Spleen (tissue), 11 donors: ENCODE data around the gene E2F3. TPM values are rescaled to one million over a fixed set of nuclear protein-coding genes. Genes with fewer than 3 reads are reported as not detected.

Experiments used
- DNase-seq: peaks from one replicate; pipeline ENCODE4 v3.0.0-alpha.2; 2020
- H3K27ac ChIP-seq, 8 donors: fragments of 200-600 bp; sonication (generic) in 7 of 8; 1 replicate in 4 of 8; 2 replicates in 4 of 8; pipeline versions ENCODE4 v1.5.0 to v1.8.0; 2016 to 2021; ENCODE audit warnings: inconsistent platforms in 4 of 8, mild to moderate bottlenecking in 4 of 8, moderate library complexity in 1 of 8
- H3K27me3 ChIP-seq, 7 donors: fragments of 200-600 bp; sonication (generic) in 6 of 7; replicated peaks in 1 of 7; 1 replicate in 4 of 7; 2 replicates in 3 of 7; pipeline versions ENCODE4 v1.5.0 to v1.8.0; 2016 to 2021; ENCODE audit warnings: inconsistent platforms in 3 of 7, mild to moderate bottlenecking in 1 of 7
- H3K36me3 ChIP-seq, 6 donors: fragments of 200-600 bp; sonication (generic) in 5 of 6; 1 replicate in 4 of 6; 2 replicates in 2 of 6; pipeline versions ENCODE4 v1.5.0 to v1.8.0; 2016 to 2021; ENCODE audit warnings: inconsistent platforms in 2 of 6
- H3K4me1 ChIP-seq, 6 donors: fragments of 200-600 bp; sonication (generic) in 5 of 6; 1 replicate in 3 of 6; 2 replicates in 3 of 6; pipeline versions ENCODE4 v1.5.0 to v1.8.0; 2016 to 2021; ENCODE audit warnings: inconsistent platforms in 3 of 6
- H3K4me3 ChIP-seq, 8 donors: fragments of 200-600 bp; sonication (generic) in 7 of 8; 1 replicate in 4 of 8; 2 replicates in 4 of 8; pipeline versions ENCODE4 v1.5.0 to v1.8.0; 2016 to 2021; ENCODE audit warnings: inconsistent platforms in 4 of 8, mild to moderate bottlenecking in 4 of 8, moderate library complexity in 2 of 8
- H3K9me3 ChIP-seq, 8 donors: fragments of 200-600 bp; sonication (generic) in 7 of 8; 1 replicate in 4 of 8; 2 replicates in 4 of 8; pipeline versions ENCODE4 v1.5.0 to v1.8.0; 2016 to 2021; ENCODE audit warnings: inconsistent platforms in 4 of 8
- POLR2A ChIP-seq, 3 donors: fragments of 450-650 bp; IDR thresholded peaks; one replicate each; pipeline ENCODE4 v1.5.1; 2017; ENCODE audit warnings: antibody characterized with exemption in 3 of 3, mild to moderate bottlenecking in 1 of 3
- POLR2AphosphoS5 ChIP-seq, 3 donors: sonication (generic); formaldehyde crosslinking; IDR thresholded peaks; one replicate each; pipeline ENCODE4 v1.5.1; 2017; ENCODE audit warnings: antibody characterized with exemption in 3 of 3
- WGBS, 5 donors: extraction: QIAGEN DNeasy Blood & Tissue Kit in 3 of 5; methylation state at CpG; one replicate each; pipeline versions ENCODE4 v1.1.5 to v1.1.7; 2013 to 2018; 5-methylcytosine and 5-hydroxymethylcytosine counted together
- intact Hi-C: fragments of 100-400 bp; cut with DNase I; formaldehyde crosslinking; loops from one replicate; pipeline ENCODE4 v1.15.0; 2023; ENCODE audit warnings: low total_unique reads
- polyA plus RNA-seq, 3 donors: library from polyadenylated mRNA; stranded (reverse); fragments of 200-250 nt; gene quantifications; one replicate each; pipeline ENCODE4 v1.2.1, GENCODE V29; 2013
- small RNA-seq, 4 donors: library from RNA; depleted of rRNA; stranded (forward); fragments of <200 nt; gene quantifications; one replicate each; pipeline ENCODE3, GENCODE V24; 2016
- total RNA-seq, 7 donors: library from RNA; depleted of rRNA in 3 of 7; stranded (reverse); fragments of >200 nt in 3 of 7; fragmentation: NEBNext Ultra II Directional in 4 of 7; extraction: Animal tissue kit (Norgen Biotek cat#: 25700) in 4 of 7; gene quantifications; one replicate each; pipeline versions ENCODE4 v1.1.0 to v1.2.1, GENCODE V29; 2016 to 2021
- TF ChIP-seq, protein P1 (sequence below), 11 experiments: fragments of 200-600 bp in 7 of 11; fragments of 450-650 bp in 4 of 11; sonication (generic) in 4 of 11; IDR thresholded peaks in 8 of 11; conservative IDR thresholded peaks in 3 of 11; 1 replicate in 7 of 11; 2 replicates in 4 of 11; pipeline versions ENCODE4 v1.4.0 to v1.8.0; 2016 to 2021; ENCODE audit warnings: antibody characterized with exemption in 11 of 11, inconsistent platforms in 4 of 11, mild to moderate bottlenecking in 1 of 11
- donor health status: healthy with polysubstance abuse.
- donor health status: DM: no; HTN: no; CAD: no; lungs with moderate emphysema.
- donor health status: DM: no; HTN: no; CAD: no.
- donor health status: Bipolar disorder and iron deficiency.
- donor health status: healthy.
- donor health status: DM: no; HTN: no; CAD: no.
- donor health status: DM: yes; HTN: yes; CAD: no.

E2F3 gene
- total and polyA plus RNA-seq, 10 donors: 5.8 to 22.9 (median 14.8) TPM

- Histone ChIP-seq H3K27me3 (no peaks in the 10 kb centered on the region), H3K4me3 (no peak overlapping the region), H3K36me3 (peaks cover 0 to 83% (median 18%) of the 10 kb centered on the region in 6 donors), H3K27ac (no peak overlapping the region), H3K9me3 (no peaks in the 10 kb centered on the region), H3K4me1 (peaks cover 0 to 58% (median 21%) of the 10 kb centered on the region in 6 donors)
- TF ChIP-seq POLR2A (IDR thresholded peaks at IDR 0.05): no peak
- TF ChIP-seq POLR2AphosphoS5 (IDR thresholded peaks at IDR 0.05): no peak
- TF ChIP-seq, protein P1, sequence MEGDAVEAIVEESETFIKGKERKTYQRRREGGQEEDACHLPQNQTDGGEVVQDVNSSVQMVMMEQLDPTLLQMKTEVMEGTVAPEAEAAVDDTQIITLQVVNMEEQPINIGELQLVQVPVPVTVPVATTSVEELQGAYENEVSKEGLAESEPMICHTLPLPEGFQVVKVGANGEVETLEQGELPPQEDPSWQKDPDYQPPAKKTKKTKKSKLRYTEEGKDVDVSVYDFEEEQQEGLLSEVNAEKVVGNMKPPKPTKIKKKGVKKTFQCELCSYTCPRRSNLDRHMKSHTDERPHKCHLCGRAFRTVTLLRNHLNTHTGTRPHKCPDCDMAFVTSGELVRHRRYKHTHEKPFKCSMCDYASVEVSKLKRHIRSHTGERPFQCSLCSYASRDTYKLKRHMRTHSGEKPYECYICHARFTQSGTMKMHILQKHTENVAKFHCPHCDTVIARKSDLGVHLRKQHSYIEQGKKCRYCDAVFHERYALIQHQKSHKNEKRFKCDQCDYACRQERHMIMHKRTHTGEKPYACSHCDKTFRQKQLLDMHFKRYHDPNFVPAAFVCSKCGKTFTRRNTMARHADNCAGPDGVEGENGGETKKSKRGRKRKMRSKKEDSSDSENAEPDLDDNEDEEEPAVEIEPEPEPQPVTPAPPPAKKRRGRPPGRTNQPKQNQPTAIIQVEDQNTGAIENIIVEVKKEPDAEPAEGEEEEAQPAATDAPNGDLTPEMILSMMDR (IDR thresholded peaks at IDR 0.05 in 8 of 11, conservative IDR thresholded peaks at IDR 0.05 in 3 of 11): no peak
- intact Hi-C loops: no loop called here
- WGBS, 5 donors: 92 to 96% (median 94%) methylated on average over 6 of the region's 6 CpGs
- DNase-seq: no peak
These were observed 139.7 kb downstream of the E2F3 start for GRCh38 chr6:20541382-20541781.

GRCh38 chr6:20542927-20543602, 141.4 kb downstream of the E2F3 start:
- intact Hi-C loops: no loop called here
- TF ChIP-seq POLR2AphosphoS5 (IDR thresholded peaks at IDR 0.05): no peak
- TF ChIP-seq POLR2A (IDR thresholded peaks at IDR 0.05): no peak
- TF ChIP-seq, protein P1 (IDR thresholded peaks at IDR 0.05 in 8 of 11, conservative IDR thresholded peaks at IDR 0.05 in 3 of 11): no peak
- 62 to 75% (median 70%) methylated on average over 2 of the region's 2 CpGs for WGBS, 5 donors
- Histone ChIP-seq H3K27me3 (no peaks in the 10 kb centered on the region), H3K9me3 (no peaks in the 10 kb centered on the region), H3K36me3 (peaks cover 0 to 85% (median 25%) of the 10 kb centered on the region in 6 donors), H3K27ac (no peak overlapping the region), H3K4me1 (peaks cover 0 to 41% (median 14%) of the 10 kb centered on the region in 6 donors), H3K4me3 (no peak overlapping the region)
- DNase-seq: no peak

Small RNA genes lying within 50 kb of the gene (small RNA-seq; reads per million reads assigned to genes)
- 0 reads per million in 4 donors for gene RF00019
- gene RNU6-141P: 0 reads per million in 4 donors

Other genes starting within 250 kb of the E2F3 start
- 10 to 100 TPM in 6 of 7 donors, 1 to 10 TPM in 1; 9.1 to 14.9 (median 12.6) TPM for gene MBOAT1, start 189.4 kb upstream of the E2F3 start, total RNA-seq
- gene MBOAT1, start 189.4 kb upstream of the E2F3 start, polyA plus RNA-seq: 1 to 10 TPM; 1.0 to 1.8 (median 1.1) TPM
- 10 to 100 TPM; 16.7 to 26.9 (median 22.3) TPM for gene CDKAL1, start 132.6 kb downstream of the E2F3 start, total RNA-seq
- gene CDKAL1, start 132.6 kb downstream of the E2F3 start, polyA plus RNA-seq: 1 to 10 TPM; 4.8 to 7.0 (median 5.5) TPM